SU-DHL-6 (cell line): ENCODE results near the gene BICC1.

ENCODE experiments used
- H2AFZ ChIP-seq: fragments of 200-600 bp; sonication (generic); 2 replicates; pipeline ENCODE4 v1.6.1; 2014; ENCODE audit warnings: low read depth, mild to moderate bottlenecking, moderate library complexity, mixed read lengths, antibody characterized with exemption, low read length; ENCODE audit not compliant: severe bottlenecking
- H3F3A ChIP-seq: fragments of 200-600 bp; shearing (Covaris generic); 2 replicates; pipeline ENCODE4 v1.6.0; 2016; ENCODE audit warnings: antibody characterized with exemption, mild to moderate bottlenecking; ENCODE audit not compliant: insufficient read depth
- H3K27ac ChIP-seq: fragments of 200-600 bp; sonication (generic); 2 replicates; pipeline ENCODE4 v1.5.1; 2016; ENCODE audit warnings: low read depth, mild to moderate bottlenecking, low read length, moderate library complexity, mixed read lengths
- H3K27me3 ChIP-seq: fragments of 200-600 bp; sonication (generic), shearing (Covaris generic); 2 replicates; pipeline ENCODE4 v1.6.0; 2014; ENCODE audit warnings: mild to moderate bottlenecking, low read length
- H3K36me3 ChIP-seq: fragments of 200-600 bp; sonication (generic); 2 replicates; pipeline ENCODE4 v1.6.1; 2014; ENCODE audit warnings: mild to moderate bottlenecking, low read length, mixed read lengths
- H3K4me2 ChIP-seq: fragments of 300-600, 200-600 bp; shearing (Covaris generic), sonication (generic); 2 replicates; pipeline ENCODE4 v1.6.0; 2014; ENCODE audit warnings: low read length, low read depth, mild to moderate bottlenecking; ENCODE audit not compliant: poor library complexity, severe bottlenecking
- H3K4me3 ChIP-seq: fragments of 200-600 bp; sonication (generic); 2 replicates; pipeline ENCODE4 v1.5.1; 2014; ENCODE audit warnings: antibody characterized with exemption, low read length, mild to moderate bottlenecking, mixed read lengths; ENCODE audit not compliant: insufficient read depth, poor library complexity, severe bottlenecking
- H3K79me2 ChIP-seq: fragments of 200-600 bp; sonication (generic); 2 replicates; pipeline ENCODE4 v1.6.1; 2014; ENCODE audit warnings: mild to moderate bottlenecking, low read length, moderate library complexity; ENCODE audit not compliant: insufficient read depth
- H3K9ac ChIP-seq: fragments of 200-600 bp; sonication (generic); 2 replicates; pipeline ENCODE4 v1.7.0; 2014; ENCODE audit warnings: mild to moderate bottlenecking, low read length
- H3K9me2 ChIP-seq: fragments of 200-600 bp; sonication (generic); replicated peaks from 2 replicates; pipeline ENCODE4 v1.6.1; 2014; ENCODE audit warnings: low read length; ENCODE audit not compliant: insufficient read depth
- H3K9me3 ChIP-seq: fragments of 200-600 bp; sonication (generic); 2 replicates; pipeline ENCODE4 v1.6.1; 2014; ENCODE audit warnings: low read length, mixed read lengths; ENCODE audit not compliant: insufficient read depth
- H4K20me1 ChIP-seq: fragments of 200-600 bp; sonication (generic); 2 replicates; pipeline ENCODE4 v1.6.1; 2014; ENCODE audit warnings: low read depth, mild to moderate bottlenecking, antibody characterized with exemption, low read length, moderate library complexity, mixed read lengths
- CTCF ChIP-seq: fragments of 200-600 bp; sonication (generic); IDR thresholded peaks from one replicate; pipeline ENCODE4 v1.5.1; 2017; ENCODE audit warnings: antibody characterized with exemption, mild to moderate bottlenecking, low read length, moderate library complexity; ENCODE audit not compliant: insufficient read depth, poor library complexity, severe bottlenecking
- EZH2phosphoT487 ChIP-seq: fragments of 200-600 bp; sonication (generic), shearing (Covaris generic); conservative IDR thresholded peaks from 2 replicates; pipeline ENCODE4 v1.6.1; 2018; ENCODE audit warnings: mild to moderate bottlenecking, antibody characterized with exemption, low read length, moderate library complexity, mixed read lengths

Gene BICC1

GRCh38 chr10:58570979-58571378 lies 58.3 kb downstream of the BICC1 start:
- H3K79me2 ChIP-seq = no peaks in the 10 kb centered on the region
- H4K20me1 ChIP-seq = no peaks in the 10 kb centered on the region
- TF ChIP-seq CTCF = no peak
- TF ChIP-seq EZH2phosphoT487 = no peak
- no peaks in the 10 kb centered on the region for H3K36me3 ChIP-seq
- H3K27me3 ChIP-seq = no peaks in the 10 kb centered on the region
- H2AFZ ChIP-seq = no peak overlapping the region
- H3F3A ChIP-seq = no peaks in the 10 kb centered on the region
- H3K9ac ChIP-seq = no peak overlapping the region
- H3K27ac ChIP-seq = no peak overlapping the region
- H3K4me2 ChIP-seq = no peak overlapping the region
- no peaks in the 10 kb centered on the region for H3K9me3 ChIP-seq
- no peaks in the 10 kb centered on the region for H3K9me2 ChIP-seq
- no peak overlapping the region for H3K4me3 ChIP-seq

- no peaks in the 10 kb centered on the region for H3K79me2 ChIP-seq
- TF ChIP-seq EZH2phosphoT487 = no peak
- no peak for TF ChIP-seq CTCF
- no peaks in the 10 kb centered on the region for H4K20me1 ChIP-seq
- H3K9me3 ChIP-seq = no peaks in the 10 kb centered on the region
- H3K4me2 ChIP-seq = no peak overlapping the region
- H3K9ac ChIP-seq = no peak overlapping the region
- no peaks in the 10 kb centered on the region for H3K9me2 ChIP-seq
- no peaks in the 10 kb centered on the region for H3K36me3 ChIP-seq
- H3K27ac ChIP-seq = no peak overlapping the region
- no peaks in the 10 kb centered on the region for H3K27me3 ChIP-seq
- no peak overlapping the region for H3K4me3 ChIP-seq
- H2AFZ ChIP-seq = no peak overlapping the region
- no peaks in the 10 kb centered on the region for H3F3A ChIP-seq
Measured at GRCh38 chr10:58573144-58573543, 60.5 kb downstream of the BICC1 start.

GRCh38 chr10:58574058-58574457 lies 61.4 kb downstream of the BICC1 start:
- no peak overlapping the region for H3K27ac ChIP-seq
- H3K4me3 ChIP-seq = no peak overlapping the region
- H3K9me2 ChIP-seq = no peaks in the 10 kb centered on the region
- H3K27me3 ChIP-seq = no peaks in the 10 kb centered on the region
- no peak overlapping the region for H3K9ac ChIP-seq
- H3K9me3 ChIP-seq = no peaks in the 10 kb centered on the region
- no peaks in the 10 kb centered on the region for H3F3A ChIP-seq
- TF ChIP-seq EZH2phosphoT487 = no peak
- TF ChIP-seq CTCF = no peak
- H4K20me1 ChIP-seq = no peaks in the 10 kb centered on the region
- H3K79me2 ChIP-seq = no peaks in the 10 kb centered on the region
- no peak overlapping the region for H3K4me2 ChIP-seq
- H2AFZ ChIP-seq = no peak overlapping the region
- no peaks in the 10 kb centered on the region for H3K36me3 ChIP-seq

GRCh38 chr10:58575491-58575890 lies 62.8 kb downstream of the BICC1 start:
- no peak overlapping the region for H3K4me3 ChIP-seq
- TF ChIP-seq EZH2phosphoT487 (no peak), CTCF (no peak)
- no peaks in the 10 kb centered on the region for H3K27me3 ChIP-seq
- no peaks in the 10 kb centered on the region for H4K20me1 ChIP-seq
- no peaks in the 10 kb centered on the region for H3K79me2 ChIP-seq
- H3K36me3 ChIP-seq = no peaks in the 10 kb centered on the region
- no peaks in the 10 kb centered on the region for H3K9me3 ChIP-seq
- H2AFZ ChIP-seq = no peak overlapping the region
- no peak overlapping the region for H3K4me2 ChIP-seq
- H3K9ac ChIP-seq = no peak overlapping the region
- H3K9me2 ChIP-seq = no peaks in the 10 kb centered on the region
- no peaks in the 10 kb centered on the region for H3F3A ChIP-seq
- no peak overlapping the region for H3K27ac ChIP-seq
